GM18951 (cell line): ENCODE data around the gene GALT.
A peak's percentile ranks its signal among the peaks of the same experiment; 100 is the strongest.

ENCODE experiments used
- POLR2A ChIP-seq: IDR thresholded peaks from 4 replicates; pipeline ENCODE4 v1.6.1; 2011; ENCODE audit warnings: mild to moderate bottlenecking; ENCODE audit not compliant: insufficient read length, insufficient read depth; ENCODE audit errors: extremely low read depth
- in situ Hi-C: fragments of 300-500 bp; cut with MboI; formaldehyde crosslinking; loops from one replicate; pipeline ENCODE4 v1.12.0; 2022; ENCODE audit warnings: low sequenced_read_pairs, mixed read lengths, inconsistent platforms; ENCODE audit not compliant: unreplicated experiment

Gene GALT

GRCh38 chr9:34664281-34665066, 18.0 kb downstream of the GALT start:
- in situ Hi-C loops = no loop called here
- TF ChIP-seq POLR2A = no peak

- in situ Hi-C loops = no loop called here
These were observed 18.5 kb downstream of the GALT start for GRCh38 chr9:34665067-34665380.

GRCh38 chr9:34665381-34666250, 19.1 kb downstream of the GALT start:
- in situ Hi-C loops = no loop called here
- peak; percentile 30 for TF ChIP-seq POLR2A

More at GRCh38 chr9:34665067-34665380, 18.5 kb downstream of the GALT start:
- TF ChIP-seq POLR2A = no peak

GRCh38 chr9:34669809-34670562, 23.5 kb downstream of the GALT start:
- in situ Hi-C loops = no loop called here
- TF ChIP-seq POLR2A = no peak

- no peak for TF ChIP-seq POLR2A
- in situ Hi-C loops = no loop called here
These were observed 24.8 kb downstream of the GALT start for GRCh38 chr9:34671307-34671706.

GRCh38 chr9:34674440-34674839, 28.0 kb downstream of the GALT start:
- no peak for TF ChIP-seq POLR2A
- in situ Hi-C loops = no loop called here

GRCh38 chr9:34675048-34675714, 28.7 kb downstream of the GALT start:
- no peak for TF ChIP-seq POLR2A
- in situ Hi-C loops = no loop called here

- no peak for TF ChIP-seq POLR2A
- in situ Hi-C loops = no loop called here
These were observed 29.4 kb downstream of the GALT start for GRCh38 chr9:34675869-34676268.

- in situ Hi-C loops = no loop called here
- TF ChIP-seq POLR2A = no peak
These were observed 37.7 kb downstream of the GALT start for GRCh38 chr9:34684145-34684544.

- in situ Hi-C loops = no loop called here
- TF ChIP-seq POLR2A = no peak
These were observed 38.3 kb downstream of the GALT start for GRCh38 chr9:34684816-34685215.

GRCh38 chr9:34685591-34685990, 39.1 kb downstream of the GALT start:
- in situ Hi-C loops = no loop called here
- no peak for TF ChIP-seq POLR2A

- in situ Hi-C loops = no loop called here
- no peak for TF ChIP-seq POLR2A
These were observed 39.8 kb downstream of the GALT start for GRCh38 chr9:34686231-34686630.

GRCh38 chr9:34686732-34687131, 40.3 kb downstream of the GALT start:
- no peak for TF ChIP-seq POLR2A
- in situ Hi-C loops = no loop called here
